Transverse colon (tissue), 4 donors: Measurements from ENCODE around the gene PHLDA2.

Experiments used
- CTCF ChIP-seq, 5 experiments: fragments of 200-600 bp in 3 of 5; fragments of 450-650 bp in 2 of 5; sonication (generic) in 3 of 5; IDR thresholded peaks; 1 replicate in 2 of 5; 2 replicates in 3 of 5; pipeline ENCODE4 v1.5.1; 2016 to 2017; ENCODE audit warnings: antibody characterized with exemption in 5 of 5, inconsistent platforms in 3 of 5, mild to moderate bottlenecking in 2 of 5, moderate library complexity in 1 of 5
- POLR2A ChIP-seq: fragments of 450-650 bp; IDR thresholded peaks from one replicate; pipeline ENCODE4 v1.6.1; 2016; ENCODE audit warnings: antibody characterized with exemption, mild to moderate bottlenecking, moderate library complexity
- POLR2AphosphoS5 ChIP-seq, 3 donors: sonication (generic); formaldehyde crosslinking; IDR thresholded peaks; one replicate each; pipeline ENCODE4 v1.6.1; 2016; ENCODE audit warnings: antibody characterized with exemption in 3 of 3

GRCh38 chr11:2950825-2951224 is 21.6 kb upstream of the PHLDA2 start:
- TF ChIP-seq CTCF (IDR thresholded peaks at IDR 0.05) (no peak), POLR2A (no peak), POLR2AphosphoS5 (IDR thresholded peaks at IDR 0.05) (no peak)
